ENCODE data around the gene FHOD3.

Gene FHOD3

DNA sequence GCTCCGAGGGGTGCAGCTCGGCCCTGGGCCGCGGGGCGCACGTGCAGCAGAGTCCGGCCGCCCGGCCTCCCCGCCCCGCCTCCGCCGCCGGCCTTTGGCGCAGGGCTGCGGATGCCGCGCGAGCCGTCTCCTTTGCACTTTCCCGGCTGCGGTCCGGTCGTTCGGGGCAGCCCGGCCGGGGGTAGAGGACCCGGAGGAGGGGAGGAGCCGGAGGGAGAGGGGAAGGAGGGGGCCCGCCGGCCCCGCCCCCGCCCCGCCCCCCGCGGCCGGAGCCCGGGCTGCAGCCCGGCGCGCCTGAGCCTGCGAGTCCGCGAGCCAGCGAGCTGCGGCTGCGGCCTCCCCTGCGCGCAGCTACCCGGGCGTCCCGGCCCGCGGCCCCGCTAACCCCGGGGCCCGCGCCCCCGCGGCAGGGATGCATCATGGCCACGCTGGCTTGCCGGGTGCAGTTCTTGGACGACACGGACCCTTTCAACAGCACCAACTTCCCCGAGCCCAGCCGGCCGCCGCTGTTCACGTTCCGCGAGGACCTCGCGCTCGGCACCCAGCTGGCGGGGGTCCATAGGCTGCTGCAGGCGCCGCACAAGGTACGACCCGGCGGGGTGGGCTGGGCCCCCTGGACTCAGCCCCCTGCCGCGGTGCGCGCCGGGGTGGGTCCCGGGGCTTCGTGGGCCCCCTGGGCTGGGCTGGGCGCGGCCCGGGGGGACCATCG is at the start of gene FHOD3:
TSS of gene FHOD3 (plus strand) at position 297 of the 709 bp plus-strand sequence. CDS start at position 420, 123 bp downstream.
- Histone ChIP-seq H3K4me3 (peak within 1 kb of the TSS; percentile 92), H3K27ac (peak within 1 kb of the TSS; percentile 41 to 80)
- DNase-seq (ENCODE audit: low spot score): no peak
- TF ChIP-seq, protein P1, sequence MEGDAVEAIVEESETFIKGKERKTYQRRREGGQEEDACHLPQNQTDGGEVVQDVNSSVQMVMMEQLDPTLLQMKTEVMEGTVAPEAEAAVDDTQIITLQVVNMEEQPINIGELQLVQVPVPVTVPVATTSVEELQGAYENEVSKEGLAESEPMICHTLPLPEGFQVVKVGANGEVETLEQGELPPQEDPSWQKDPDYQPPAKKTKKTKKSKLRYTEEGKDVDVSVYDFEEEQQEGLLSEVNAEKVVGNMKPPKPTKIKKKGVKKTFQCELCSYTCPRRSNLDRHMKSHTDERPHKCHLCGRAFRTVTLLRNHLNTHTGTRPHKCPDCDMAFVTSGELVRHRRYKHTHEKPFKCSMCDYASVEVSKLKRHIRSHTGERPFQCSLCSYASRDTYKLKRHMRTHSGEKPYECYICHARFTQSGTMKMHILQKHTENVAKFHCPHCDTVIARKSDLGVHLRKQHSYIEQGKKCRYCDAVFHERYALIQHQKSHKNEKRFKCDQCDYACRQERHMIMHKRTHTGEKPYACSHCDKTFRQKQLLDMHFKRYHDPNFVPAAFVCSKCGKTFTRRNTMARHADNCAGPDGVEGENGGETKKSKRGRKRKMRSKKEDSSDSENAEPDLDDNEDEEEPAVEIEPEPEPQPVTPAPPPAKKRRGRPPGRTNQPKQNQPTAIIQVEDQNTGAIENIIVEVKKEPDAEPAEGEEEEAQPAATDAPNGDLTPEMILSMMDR (IDR thresholded peaks at IDR 0.05): no peak

DNA sequence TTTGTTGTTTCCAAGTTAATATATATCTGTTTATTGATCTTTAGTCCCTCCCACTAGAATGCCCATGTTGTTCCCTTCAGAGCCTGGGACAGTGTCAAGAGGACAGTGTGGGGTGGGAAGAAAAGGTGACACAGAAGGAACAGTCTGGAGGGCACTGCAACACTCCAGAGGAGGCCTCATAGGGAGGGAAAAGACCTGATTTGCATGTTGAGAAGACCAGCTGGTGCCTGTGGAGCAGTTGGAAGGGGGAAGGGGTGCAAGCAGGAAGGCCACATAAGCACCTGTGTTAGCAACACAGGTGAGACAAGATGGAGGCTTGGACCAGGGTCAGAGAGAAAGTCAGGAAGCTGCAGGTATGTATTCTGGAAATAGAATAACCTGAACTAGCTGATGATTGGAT is 48.1 kb upstream of the FHOD3 start:
- TF ChIP-seq, protein P1 (IDR thresholded peaks at IDR 0.05): no peak
- Histone ChIP-seq H3K4me3 (no peak overlapping the region), H3K27ac (no peak overlapping the region)
- no peak for DNase-seq (ENCODE audit: low spot score)

DNA sequence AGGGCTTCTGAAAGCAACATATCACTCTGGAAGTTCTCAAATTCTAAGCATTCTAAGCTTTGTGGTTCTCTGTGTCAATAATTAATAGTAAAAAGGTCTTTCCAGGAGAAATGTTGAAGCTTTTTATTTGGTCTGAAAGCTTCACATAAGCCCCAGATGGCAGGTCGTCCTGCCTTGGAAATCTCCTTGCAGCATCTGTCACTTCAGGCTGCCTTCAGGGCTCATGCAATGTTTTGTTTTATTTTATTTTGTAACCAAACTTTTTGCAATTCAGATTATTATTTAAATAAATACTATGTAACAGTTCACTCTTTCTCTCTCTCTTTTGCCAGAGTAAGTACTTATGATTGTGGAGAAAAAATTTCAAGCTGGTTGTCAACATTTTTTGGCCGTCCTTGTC is 46.7 kb upstream of the FHOD3 start:
- Histone ChIP-seq H3K27ac (no peak overlapping the region), H3K4me3 (no peak overlapping the region)
- TF ChIP-seq, protein P1 (IDR thresholded peaks at IDR 0.05): no peak
- DNase-seq (ENCODE audit: low spot score): no peak

DNA sequence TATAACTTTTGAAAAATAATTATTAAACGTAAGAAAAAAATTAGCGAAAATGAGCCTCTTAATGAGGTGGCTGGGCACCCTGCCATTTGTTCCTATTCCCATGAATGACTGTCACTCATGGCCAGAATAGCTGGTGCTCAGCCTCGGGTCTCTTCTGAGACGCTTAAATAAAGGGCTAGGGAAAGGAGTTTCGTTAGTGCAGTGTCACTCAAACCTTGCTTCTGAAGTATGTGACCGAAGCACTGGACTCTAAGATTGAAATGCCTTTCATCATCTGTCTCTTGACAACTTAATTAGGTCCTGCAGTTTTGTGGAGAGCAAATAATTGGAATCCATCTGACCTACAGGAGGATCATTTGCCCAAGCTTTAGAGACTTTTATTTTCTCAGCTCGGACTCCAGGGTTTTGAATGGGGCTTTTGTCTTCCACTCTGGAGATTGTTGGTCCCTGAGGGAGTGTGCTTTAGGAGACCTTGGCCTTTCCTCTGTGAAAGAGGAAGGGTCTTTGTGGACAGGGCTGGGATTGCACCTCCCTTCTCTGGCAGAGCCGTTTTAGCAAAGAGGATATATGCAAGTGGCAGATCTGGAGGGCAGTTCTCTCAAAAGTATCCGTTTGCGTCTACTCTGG is 42.3 kb upstream of the FHOD3 start:
- H3K4me3 ChIP-seq: no peak overlapping the region
- no peak overlapping the region for H3K27ac ChIP-seq
- TF ChIP-seq, protein P1 (IDR thresholded peaks at IDR 0.05): no peak
- DNase-seq (ENCODE audit: low spot score): no peak

DNA sequence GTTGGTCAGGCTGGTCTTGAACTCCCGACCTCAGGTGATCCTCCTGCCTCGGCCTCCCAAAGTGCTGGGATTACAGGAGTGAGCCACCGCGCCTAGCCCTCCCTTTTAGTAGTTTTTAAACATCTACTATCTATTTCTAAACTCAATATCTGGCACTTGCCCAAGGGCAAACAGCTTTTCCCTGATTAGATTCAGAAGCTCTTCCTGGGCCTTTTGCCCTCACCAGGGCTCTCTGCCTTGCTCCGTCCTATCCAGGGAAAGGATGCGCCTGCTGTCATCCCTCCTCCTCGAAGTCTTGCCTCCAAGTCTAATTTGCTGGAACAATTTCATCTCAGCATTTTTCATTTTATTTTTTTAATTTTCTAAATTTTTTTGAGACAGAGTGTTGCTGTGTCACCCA is 41.4 kb upstream of the FHOD3 start:
- TF ChIP-seq, protein P1 (IDR thresholded peaks at IDR 0.05): no peak
- H3K4me3 ChIP-seq: no peak overlapping the region
- no peak overlapping the region for H3K27ac ChIP-seq
- DNase-seq (ENCODE audit: low spot score): no peak

DNA sequence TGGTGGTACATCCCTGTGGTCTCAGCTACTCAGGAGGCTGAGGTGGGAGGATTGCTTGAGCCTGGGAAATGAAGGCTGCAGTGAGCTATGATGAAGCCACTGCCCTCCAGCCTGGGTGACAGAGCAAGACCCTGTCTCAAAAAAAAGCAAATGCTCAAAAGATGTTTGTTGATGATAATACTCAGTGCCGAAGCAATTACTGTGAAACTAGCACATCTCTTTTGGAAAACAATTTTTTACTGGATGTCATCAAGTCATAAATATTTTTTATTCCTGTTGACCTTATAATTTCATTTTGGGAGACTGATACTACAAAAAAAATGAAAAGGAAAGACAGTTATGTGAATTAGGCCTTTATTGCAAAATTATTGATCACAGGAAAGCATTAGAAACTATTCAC is 34.5 kb upstream of the FHOD3 start:
- Histone ChIP-seq H3K27ac (no peak overlapping the region), H3K4me3 (no peak overlapping the region)
- TF ChIP-seq, protein P1 (IDR thresholded peaks at IDR 0.05): no peak
- no peak for DNase-seq (ENCODE audit: low spot score)

DNA sequence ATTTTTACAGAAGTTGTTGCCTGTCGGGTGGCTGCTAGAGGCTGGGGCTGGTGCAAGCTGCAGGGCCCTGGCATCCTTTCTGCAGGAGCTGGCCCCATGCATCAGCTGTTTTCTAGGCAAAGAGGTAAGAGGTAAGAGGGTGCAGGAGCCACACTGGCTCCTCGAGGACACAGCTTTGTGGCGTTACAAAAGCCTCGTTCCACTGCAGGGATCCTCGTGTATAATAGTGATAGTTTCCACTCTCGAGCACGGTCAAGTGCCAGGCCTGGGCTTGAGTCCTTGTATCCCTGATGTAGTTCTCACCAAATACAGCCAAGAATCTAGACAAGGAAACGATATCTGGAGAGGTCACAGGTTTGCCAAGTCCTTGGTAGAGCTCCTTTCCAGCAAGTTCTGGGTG is 33.2 kb upstream of the FHOD3 start:
- Histone ChIP-seq H3K4me3 (no peak overlapping the region), H3K27ac (no peak overlapping the region)
- TF ChIP-seq, protein P1 (IDR thresholded peaks at IDR 0.05): no peak
- no peak for DNase-seq (ENCODE audit: low spot score)

Measured in coronary artery (tissue), 2 donors.